Measurements from ENCODE around the gene SLC2A5.

SLC2A5 gene

GRCh38 chr1:9081473-9081872 lies 12.0 kb upstream of the SLC2A5 start:
- TF ChIP-seq CTCF (IDR thresholded peaks at IDR 0.05; ENCODE audit: low read depth, low read length), result no peak
- Histone ChIP-seq H3K36me3 (no peaks in the 10 kb centered on the region), H3K4me3 (ENCODE audit: low read depth, low read length) (no peak overlapping the region), H3K27me3 (ENCODE audit: insufficient read depth, low read depth, severe bottlenecking) (no peaks in the 10 kb centered on the region), H3K27ac (no peak overlapping the region), H3K9me3 (ENCODE audit: severe bottlenecking) (no peaks in the 10 kb centered on the region)
- DNase-seq, result no peak

- DNase-seq, result no peak
- no peak overlapping the region for H3K27ac ChIP-seq
Measured at GRCh38 chr1:9080705-9081291, 11.4 kb upstream of the SLC2A5 start.

GRCh38 chr1:9079988-9080704 lies 10.7 kb upstream of the SLC2A5 start:
- Histone ChIP-seq H3K27ac (no peak overlapping the region), H3K4me3 (ENCODE audit: low read depth, low read length) (no peak overlapping the region), H3K9me3 (ENCODE audit: severe bottlenecking) (no peaks in the 10 kb centered on the region), H3K36me3 (no peaks in the 10 kb centered on the region), H3K27me3 (ENCODE audit: insufficient read depth, low read depth, severe bottlenecking) (no peaks in the 10 kb centered on the region)
- DNase-seq, result no peak
- TF ChIP-seq CTCF (IDR thresholded peaks at IDR 0.05; ENCODE audit: low read depth, low read length), result no peak

More at GRCh38 chr1:9080705-9081291, 11.4 kb upstream of the SLC2A5 start:
- no peak overlapping the region for H3K4me3 ChIP-seq (ENCODE audit: low read depth, low read length)
- no peaks in the 10 kb centered on the region for H3K36me3 ChIP-seq
- TF ChIP-seq CTCF (IDR thresholded peaks at IDR 0.05; ENCODE audit: low read depth, low read length), result no peak
- no peaks in the 10 kb centered on the region for H3K27me3 ChIP-seq (ENCODE audit: insufficient read depth, low read depth, severe bottlenecking)
- H3K9me3 ChIP-seq (ENCODE audit: severe bottlenecking), result no peaks in the 10 kb centered on the region

- no peak for TF ChIP-seq CTCF (IDR thresholded peaks at IDR 0.05; ENCODE audit: low read depth, low read length)
- H3K9me3 ChIP-seq (ENCODE audit: severe bottlenecking), result no peaks in the 10 kb centered on the region
- H3K27ac ChIP-seq, result no peak overlapping the region
- no peaks in the 10 kb centered on the region for H3K27me3 ChIP-seq (ENCODE audit: insufficient read depth, low read depth, severe bottlenecking)
- no peak for DNase-seq
- no peaks in the 10 kb centered on the region for H3K36me3 ChIP-seq
- no peak overlapping the region for H3K4me3 ChIP-seq (ENCODE audit: low read depth, low read length)
Measured at GRCh38 chr1:9078752-9079500, 9.5 kb upstream of the SLC2A5 start.

GRCh38 chr1:9078015-9078751 lies 8.7 kb upstream of the SLC2A5 start:
- no peaks in the 10 kb centered on the region for H3K27me3 ChIP-seq (ENCODE audit: insufficient read depth, low read depth, severe bottlenecking)
- no peaks in the 10 kb centered on the region for H3K36me3 ChIP-seq
- H3K4me3 ChIP-seq (ENCODE audit: low read depth, low read length), result no peak overlapping the region
- no peak for TF ChIP-seq CTCF (IDR thresholded peaks at IDR 0.05; ENCODE audit: low read depth, low read length)
- no peak for DNase-seq
- H3K9me3 ChIP-seq (ENCODE audit: severe bottlenecking), result no peaks in the 10 kb centered on the region
- no peak overlapping the region for H3K27ac ChIP-seq
